Measurements from ENCODE around the gene CHRNB4.

CHRNB4 gene

GRCh38 chr15:78663703-78664102, 22.7 kb upstream of the CHRNB4 start:
- peaks cover 0 to 6% of the 10 kb centered on the region in 2 donors for H3K27me3 ChIP-seq
- no peaks in the 10 kb centered on the region for H3K36me3 ChIP-seq
- no peaks in the 10 kb centered on the region for H3K4me1 ChIP-seq
- no peak overlapping the region for H3K27ac ChIP-seq
- H3K4me3 ChIP-seq: no peak overlapping the region
- intact Hi-C loops (cut with DNase I; ENCODE audit: low total_unique reads): no loop called here
- no peak for TF ChIP-seq CTCF (IDR thresholded peaks at IDR 0.05)
- DNase-seq: no peak
- H3K9me3 ChIP-seq: no peaks in the 10 kb centered on the region

GRCh38 chr15:78662028-78662427, 21.0 kb upstream of the CHRNB4 start:
- no peak overlapping the region for H3K4me3 ChIP-seq
- H3K27ac ChIP-seq: no peak overlapping the region
- H3K9me3 ChIP-seq: no peaks in the 10 kb centered on the region
- intact Hi-C loops (cut with DNase I; ENCODE audit: low total_unique reads): no loop called here
- peaks cover 0 to 6% of the 10 kb centered on the region in 2 donors for H3K27me3 ChIP-seq
- TF ChIP-seq CTCF (IDR thresholded peaks at IDR 0.05): no peak
- H3K4me1 ChIP-seq: no peaks in the 10 kb centered on the region
- DNase-seq: no peak
- H3K36me3 ChIP-seq: no peaks in the 10 kb centered on the region

GRCh38 chr15:78661001-78661400, 20.0 kb upstream of the CHRNB4 start:
- Histone ChIP-seq H3K27me3 (peaks cover 0 to 6% of the 10 kb centered on the region in 2 donors), H3K9me3 (no peaks in the 10 kb centered on the region), H3K36me3 (no peaks in the 10 kb centered on the region), H3K4me1 (no peaks in the 10 kb centered on the region), H3K4me3 (no peak overlapping the region), H3K27ac (no peak overlapping the region)
- intact Hi-C loops (cut with DNase I; ENCODE audit: low total_unique reads): no loop called here
- no peak for TF ChIP-seq CTCF (IDR thresholded peaks at IDR 0.05)
- DNase-seq: no peak

GRCh38 chr15:78660584-78660983, 19.6 kb upstream of the CHRNB4 start:
- Histone ChIP-seq H3K27me3 (peaks cover 0 to 6% of the 10 kb centered on the region in 2 donors), H3K36me3 (no peaks in the 10 kb centered on the region), H3K4me3 (no peak overlapping the region), H3K9me3 (no peaks in the 10 kb centered on the region), H3K27ac (no peak overlapping the region), H3K4me1 (no peaks in the 10 kb centered on the region)
- no peak for TF ChIP-seq CTCF (IDR thresholded peaks at IDR 0.05)
- DNase-seq: no peak
- intact Hi-C loops (cut with DNase I; ENCODE audit: low total_unique reads): no loop called here

GRCh38 chr15:78658823-78659222, 17.8 kb upstream of the CHRNB4 start:
- TF ChIP-seq CTCF (IDR thresholded peaks at IDR 0.05): no peak
- Histone ChIP-seq H3K36me3 (no peaks in the 10 kb centered on the region), H3K27ac (no peak overlapping the region), H3K9me3 (no peaks in the 10 kb centered on the region), H3K4me3 (no peak overlapping the region), H3K27me3 (peaks cover 0 to 6% of the 10 kb centered on the region in 2 donors), H3K4me1 (no peaks in the 10 kb centered on the region)
- DNase-seq: no peak
- intact Hi-C loops (cut with DNase I; ENCODE audit: low total_unique reads): no loop called here

- H3K27ac ChIP-seq: no peak overlapping the region
- H3K36me3 ChIP-seq: no peaks in the 10 kb centered on the region
- no peaks in the 10 kb centered on the region for H3K9me3 ChIP-seq
- no peak for TF ChIP-seq CTCF (IDR thresholded peaks at IDR 0.05)
- no peaks in the 10 kb centered on the region for H3K27me3 ChIP-seq
- no peak overlapping the region for H3K4me3 ChIP-seq
- intact Hi-C loops (cut with DNase I; ENCODE audit: low total_unique reads): no loop called here
- no peak for DNase-seq
- H3K4me1 ChIP-seq: no peaks in the 10 kb centered on the region
These were observed 13.3 kb upstream of the CHRNB4 start for GRCh38 chr15:78654272-78654671.

All from tibial artery (tissue), 4 donors.